GM20431 (cell line): Measurements from ENCODE around the gene TBC1D21.
"Not testable (repeated sequence)": the region's sequence is repeated elsewhere in the genome, so short reads cannot be mapped to it uniquely, and the experiment has no call there.

Experiments used
- in situ Hi-C: fragments of 300-500 bp; cut with MseI, MboI; formaldehyde crosslinking; loops from one replicate; pipeline ENCODE4 v1.15.0; 2020; ENCODE audit warnings: low sequenced_read_pairs; ENCODE audit not compliant: unreplicated experiment

Gene TBC1D21

DNA sequence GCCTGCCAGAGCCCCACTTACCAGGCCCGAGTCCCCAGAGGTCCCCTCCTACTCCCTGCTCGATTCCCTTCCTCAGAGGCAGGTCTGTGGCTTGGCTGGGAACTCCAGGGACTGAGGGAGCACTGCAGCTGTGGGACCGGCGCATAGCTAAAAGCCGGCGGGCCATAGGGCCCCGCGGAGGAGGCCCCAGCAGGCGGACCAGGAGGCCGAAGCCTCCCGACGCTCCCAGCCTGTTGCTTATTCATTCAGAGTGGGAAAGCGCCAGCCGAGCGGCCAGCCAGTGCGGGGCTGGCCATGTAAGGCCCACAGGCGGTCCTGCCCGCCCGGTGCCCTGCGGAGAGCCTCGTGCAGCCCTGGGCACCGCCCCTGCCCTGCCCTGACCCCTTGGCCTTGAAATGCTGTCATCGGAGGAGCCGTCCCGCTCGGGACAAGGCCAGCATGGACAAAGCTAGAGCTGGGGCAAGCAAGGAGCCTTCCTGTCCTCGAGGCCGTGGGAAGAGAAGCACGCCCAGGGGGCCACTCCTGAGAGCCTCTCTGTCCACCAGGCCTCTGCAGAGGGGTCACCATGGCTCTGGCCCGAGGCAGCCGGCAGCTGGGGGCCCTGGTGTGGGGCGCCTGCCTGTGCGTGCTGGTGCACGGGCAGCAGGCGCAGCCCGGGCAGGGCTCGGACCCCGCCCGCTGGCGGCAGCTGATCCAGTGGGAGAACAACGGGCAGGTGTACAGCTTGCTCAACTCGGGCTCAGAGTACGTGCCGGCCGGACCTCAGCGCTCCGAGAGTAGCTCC lies 53.0 kb downstream of the TBC1D21 start, which contains the start of gene LOXL1:
Gene LOXL1, plus strand, starts transcription at position 244 of the 784 bp plus-strand sequence. Its CDS starts 322 bp downstream, at position 566.
- in situ Hi-C loops: no loop called here

- in situ Hi-C loops: no loop called here
These were observed 53.7 kb downstream of the TBC1D21 start for GRCh38 chr15:73927003-73927475.

- in situ Hi-C loops: no loop called here
These were observed 54.3 kb downstream of the TBC1D21 start for GRCh38 chr15:73927476-73928240.

DNA sequence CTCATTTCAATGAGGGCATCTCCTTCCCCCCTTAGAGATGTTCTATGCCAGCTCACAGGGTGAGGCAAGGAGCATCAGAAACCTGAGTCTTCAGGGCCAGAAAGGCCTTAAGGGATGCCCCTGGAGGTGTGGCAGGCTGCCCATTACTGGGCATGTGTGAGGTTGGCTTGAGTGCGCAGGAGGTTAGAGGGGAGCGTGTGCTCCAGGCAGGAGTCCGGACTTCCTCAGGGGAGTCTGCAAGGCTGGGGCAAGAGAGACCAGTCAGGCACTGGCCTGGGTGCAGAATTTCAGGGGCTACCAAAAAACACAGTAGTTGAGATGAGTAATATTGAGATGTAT lies 54.8 kb downstream of the TBC1D21 start:
- in situ Hi-C loops: no loop called here

DNA sequence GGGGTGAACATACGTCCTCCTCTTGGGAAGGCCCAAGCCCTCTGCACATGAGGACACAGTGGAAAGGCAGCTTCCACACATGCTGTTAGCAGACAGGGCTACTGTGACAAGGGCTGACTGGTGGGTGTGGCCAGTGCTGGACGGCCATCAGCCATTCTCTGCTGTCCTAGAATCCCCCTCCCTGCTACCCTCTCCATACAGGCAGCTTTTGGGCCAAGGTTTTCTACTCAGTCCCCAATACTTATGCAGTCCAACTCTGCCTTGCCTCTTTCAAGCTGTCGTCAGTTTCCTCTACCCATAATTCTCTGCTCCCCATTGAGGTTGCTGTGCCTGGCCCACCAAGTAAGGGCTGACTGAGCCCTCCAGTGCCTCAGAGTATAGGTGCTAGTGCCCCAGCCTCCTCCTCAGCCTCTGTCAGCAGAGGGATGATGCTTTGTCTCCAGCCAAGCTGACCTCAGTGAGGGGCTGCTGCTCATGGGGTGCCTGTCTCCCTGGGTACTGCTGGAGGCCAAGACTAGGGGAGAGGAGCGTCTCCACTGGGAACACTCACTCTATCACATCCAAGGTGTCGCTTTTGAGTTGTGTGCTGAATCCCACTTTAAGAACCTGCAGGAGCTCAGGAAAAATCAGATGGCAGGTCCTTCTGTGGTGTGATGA lies 55.7 kb downstream of the TBC1D21 start:
- in situ Hi-C loops: no loop called here

- in situ Hi-C loops: no loop called here
These were observed 57.0 kb downstream of the TBC1D21 start for GRCh38 chr15:73930371-73930770.

DNA sequence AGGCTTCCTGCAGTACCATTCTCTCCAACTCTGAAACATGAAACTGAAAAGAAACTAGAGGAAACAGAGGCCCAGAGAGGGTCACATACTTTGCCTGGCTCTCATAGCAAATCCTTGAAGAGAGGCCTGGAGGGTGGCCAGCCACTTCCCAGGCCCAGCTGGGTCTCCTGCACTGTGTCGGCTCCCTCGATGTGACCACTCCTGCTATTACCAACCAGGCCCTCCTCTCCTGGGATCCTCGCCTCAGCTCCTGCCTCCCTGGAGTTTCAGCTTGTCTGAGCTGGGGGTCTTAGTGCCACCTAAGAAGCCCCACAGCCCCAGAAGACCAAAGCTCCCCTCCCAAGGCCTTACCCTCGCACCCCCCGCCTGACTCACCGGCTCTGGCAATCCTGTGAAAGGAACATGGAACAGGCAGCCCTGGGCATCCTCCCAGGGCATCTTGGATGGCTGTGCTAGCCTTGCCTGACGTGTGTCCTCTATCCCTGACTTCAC lies 57.5 kb downstream of the TBC1D21 start:
- in situ Hi-C loops: no loop called here

GRCh38 chr15:73931441-73931840 lies 58.1 kb downstream of the TBC1D21 start:
- in situ Hi-C loops: no loop called here

DNA sequence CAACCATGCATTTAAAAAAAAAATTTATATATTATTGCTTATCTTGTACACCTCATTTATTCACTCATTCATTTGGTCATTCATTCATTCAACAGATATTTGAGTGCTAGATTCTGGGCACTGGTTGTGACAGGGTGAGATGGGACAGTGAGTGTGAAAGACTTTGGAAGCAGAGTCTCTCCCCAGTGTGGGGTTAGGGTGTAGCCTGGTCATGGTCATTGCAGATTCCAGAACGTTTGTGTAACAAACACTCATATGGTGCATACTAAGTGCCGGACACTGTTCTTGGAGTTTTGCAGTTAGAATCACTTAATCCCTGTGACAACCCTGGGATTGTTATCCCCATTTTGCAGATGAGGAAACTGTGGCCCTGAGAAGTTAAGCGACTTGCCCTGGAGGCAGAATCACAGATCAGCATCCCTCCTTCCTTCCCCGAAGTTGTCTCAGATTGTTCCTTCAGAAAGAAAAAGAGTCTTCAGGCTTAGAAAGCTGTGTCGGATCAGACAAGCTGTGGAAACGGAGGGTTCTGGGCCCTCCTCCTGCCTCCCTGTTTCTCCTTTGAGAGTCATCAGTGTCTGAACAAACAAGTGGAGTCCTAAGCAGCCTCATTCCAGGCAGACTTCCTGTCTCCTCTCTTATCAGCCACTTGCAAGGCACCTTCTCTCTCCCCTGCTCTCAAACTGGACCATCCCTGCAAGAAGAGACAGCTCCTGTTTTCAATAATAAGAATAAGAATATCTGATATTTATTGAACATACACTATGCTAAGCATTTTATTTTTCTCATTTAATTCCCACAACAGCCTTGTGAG lies 59.2 kb downstream of the TBC1D21 start:
- in situ Hi-C loops: no loop called here

DNA sequence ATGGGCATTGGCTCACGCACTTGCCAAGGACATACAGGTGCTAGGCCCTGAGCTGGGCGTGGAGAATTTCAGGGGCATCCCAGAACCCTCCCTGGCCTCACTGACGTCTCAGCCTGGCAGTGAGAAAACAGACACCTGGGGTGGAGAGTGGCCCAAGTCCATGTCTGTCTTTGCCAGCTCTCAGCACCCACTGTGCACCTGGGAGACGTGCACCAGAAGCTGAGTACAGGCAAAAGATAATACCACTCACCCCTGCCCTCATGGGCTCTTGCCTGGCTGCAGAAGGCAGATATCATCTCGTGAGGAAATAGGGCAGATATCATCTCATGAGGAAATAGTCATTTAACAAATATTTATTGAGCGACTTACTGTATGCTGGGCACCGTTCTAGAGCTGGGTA lies 60.9 kb downstream of the TBC1D21 start:
- in situ Hi-C loops: no loop called here

- in situ Hi-C loops: no loop called here
These were observed 62.2 kb downstream of the TBC1D21 start for GRCh38 chr15:73935547-73935946.

DNA sequence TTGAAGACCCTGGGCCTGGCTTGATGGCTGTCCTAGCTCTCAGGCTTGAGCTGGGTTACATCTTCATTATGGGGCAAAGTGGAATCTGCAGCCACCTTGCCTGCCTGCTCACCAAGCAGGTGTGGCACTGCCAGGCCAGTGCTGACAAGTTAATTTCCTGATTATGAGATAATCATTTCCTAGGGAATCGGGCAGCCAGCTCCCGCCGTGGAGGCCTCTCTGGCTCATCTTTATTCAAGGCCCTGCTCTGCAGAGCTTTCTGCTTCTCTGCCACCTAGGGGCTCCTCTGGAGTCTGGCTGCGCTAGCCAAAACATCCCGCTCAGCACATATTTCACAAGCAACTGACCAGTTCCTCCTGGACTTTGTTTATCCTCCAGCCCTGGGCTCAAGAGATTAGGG lies 62.8 kb downstream of the TBC1D21 start:
- in situ Hi-C loops: no loop called here

DNA sequence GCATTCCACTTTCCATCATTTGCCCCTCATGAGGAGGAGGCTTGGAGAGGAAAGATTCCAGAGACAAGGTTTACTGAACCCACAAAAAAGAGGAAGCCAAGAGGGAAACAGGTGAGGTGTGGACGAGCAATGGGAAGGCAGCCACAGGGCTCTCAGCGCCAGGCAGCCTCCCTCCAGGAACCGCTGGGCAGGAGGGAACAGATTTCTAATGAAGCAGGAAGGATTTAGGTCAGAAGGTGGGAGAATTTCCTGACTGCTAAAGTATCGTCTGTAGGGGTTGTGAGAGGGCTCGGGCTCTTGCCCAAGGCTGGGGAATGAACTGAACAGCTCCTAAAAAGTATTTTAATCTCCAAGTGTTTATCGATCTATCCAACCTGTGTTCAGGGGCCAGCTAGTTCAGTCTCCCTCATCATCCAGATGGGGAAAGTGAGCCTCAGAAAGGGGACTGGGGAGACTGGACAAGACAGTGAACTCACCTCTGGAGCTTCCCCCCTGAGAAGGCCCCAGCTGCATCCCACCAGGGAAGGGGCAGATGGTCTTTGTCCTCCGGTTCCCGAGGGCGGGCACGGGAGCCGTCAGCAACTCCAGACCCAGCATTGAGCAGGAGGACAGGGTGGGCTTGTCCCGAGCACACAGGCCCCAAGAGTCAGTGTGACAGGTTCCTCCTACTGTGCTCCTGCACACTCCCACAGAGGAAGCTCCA lies 63.4 kb downstream of the TBC1D21 start:
- in situ Hi-C loops: no loop called here

- in situ Hi-C loops: no loop called here
These were observed 63.9 kb downstream of the TBC1D21 start for GRCh38 chr15:73937296-73937695.

DNA sequence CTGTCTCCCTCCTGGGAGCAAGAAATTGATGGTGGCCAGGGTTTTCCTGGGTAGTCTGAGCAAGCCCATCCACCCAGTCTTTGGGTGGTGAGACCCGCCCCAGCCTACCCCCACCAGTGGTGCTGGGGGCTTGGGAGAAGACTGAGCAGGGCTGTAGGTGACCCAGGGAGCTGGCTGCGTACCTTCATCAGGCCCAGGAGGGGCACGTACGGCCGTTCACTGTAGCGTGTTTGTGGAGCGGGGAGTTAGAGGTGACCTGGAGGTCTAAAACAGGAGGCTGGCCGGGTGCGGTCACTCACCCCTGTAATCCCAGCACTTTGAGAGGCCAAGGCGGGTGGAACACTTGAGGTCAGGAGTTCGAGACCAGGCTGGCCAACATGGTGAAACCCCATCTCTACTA lies 64.4 kb downstream of the TBC1D21 start:
- in situ Hi-C loops: no loop called here

- in situ Hi-C loops: not testable (repeated sequence)
These were observed 65.2 kb downstream of the TBC1D21 start for GRCh38 chr15:73938516-73938915.
